Tibial artery (tissue), 4 donors: ENCODE results near the gene C2orf92.

Source experiments
- DNase-seq, 2 donors: peaks; one replicate each; pipeline ENCODE4 v3.0.0-alpha.2; 2019
- H3K27ac ChIP-seq, 2 donors: fragments of 200-600 bp; sonication (generic) in 1 of 2; 1 replicate in 1 of 2; 2 replicates in 1 of 2; pipeline ENCODE4 v1.5.1; 2018 to 2019; ENCODE audit warnings: mild to moderate bottlenecking in 1 of 2
- H3K27me3 ChIP-seq, 2 donors: fragments of 200-600 bp; sonication (generic) in 1 of 2; one replicate each; pipeline versions ENCODE4 v1.5.1 to v1.6.0; 2016 to 2019
- H3K36me3 ChIP-seq, 3 donors: fragments of 200-600 bp; sonication (generic) in 2 of 3; one replicate each; pipeline ENCODE4 v1.5.1; 2016 to 2019; ENCODE audit warnings: mild to moderate bottlenecking in 2 of 3
- H3K4me1 ChIP-seq, 4 donors: fragments of 200-600 bp; sonication (generic) in 2 of 4; 1 replicate in 3 of 4; 2 replicates in 1 of 4; pipeline ENCODE4 v1.5.1; 2016 to 2019
- H3K4me3 ChIP-seq, 2 donors: fragments of 200-600 bp; sonication (generic) in 1 of 2; 1 replicate in 1 of 2; 2 replicates in 1 of 2; pipeline ENCODE4 v1.5.1; 2018 to 2019; ENCODE audit warnings: mild to moderate bottlenecking in 2 of 2
- H3K9me3 ChIP-seq, 3 donors: fragments of 200-600 bp; sonication (generic) in 1 of 3; one replicate each; pipeline ENCODE4 v1.5.1; 2016 to 2019
- CTCF ChIP-seq, 2 experiments: fragments of 200-600 bp in 1 of 2; fragments of 450-650 bp in 1 of 2; IDR thresholded peaks; one replicate each; pipeline ENCODE4 v1.5.1; 2017 to 2019; ENCODE audit warnings: antibody characterized with exemption in 2 of 2, mild to moderate bottlenecking in 1 of 2, moderate library complexity in 1 of 2
- intact Hi-C: fragments of 100-400 bp; cut with DNase I; formaldehyde crosslinking; loops from one replicate; pipeline ENCODE4 v1.15.0; 2023; ENCODE audit warnings: low total_unique reads

Gene C2orf92

GRCh38 chr2:97645695-97646629 is 23.6 kb upstream of the C2orf92 start, which contains the start of gene COX5B:
Gene COX5B, plus strand, starts transcription at chr2:97646062. Its CDS starts 25 bp downstream, at chr2:97646087.
- TF ChIP-seq CTCF (IDR thresholded peaks at IDR 0.05): peak in 1 of 2 experiments; percentile 19
- no peaks in the 10 kb centered on the region for H3K27me3 ChIP-seq
- intact Hi-C loops: loop anchor here (2.0 kb wide), 1 partner anchor 17 kb away; no protein-coding TSS in a partner anchor

GRCh38 chr2:97646977-97647376 is 22.5 kb upstream of the C2orf92 start:
- H3K36me3 ChIP-seq: peaks cover 24 to 39% (median 28%) of the 10 kb centered on the region in 3 donors
- H3K9me3 ChIP-seq: no peaks in the 10 kb centered on the region
- peak overlapping the region in 1 of 2 donors; percentile 94 for H3K27ac ChIP-seq
- no peaks in the 10 kb centered on the region for H3K27me3 ChIP-seq
- no peak for TF ChIP-seq CTCF (IDR thresholded peaks at IDR 0.05)
- intact Hi-C loops: loop anchor here (2.0 kb wide), 1 partner anchor 16 kb away; no protein-coding TSS in a partner anchor
- H3K4me1 ChIP-seq: peaks cover 0 to 17% (median 14%) of the 10 kb centered on the region in 4 donors
- peak overlapping the region; percentile 98 to 99 for H3K4me3 ChIP-seq
- no peak for DNase-seq

More at GRCh38 chr2:97645695-97646629, 23.6 kb upstream of the C2orf92 start, which contains the start of gene COX5B:
- peaks cover 0 to 17% (median 14%) of the 10 kb centered on the region in 4 donors for H3K4me1 ChIP-seq
- DNase-seq: peak; percentile 99
- peaks cover 24 to 39% (median 28%) of the 10 kb centered on the region in 3 donors for H3K36me3 ChIP-seq
- H3K27ac ChIP-seq: peak within 1 kb of the TSS; percentile 88 to 94
- peak within 1 kb of the TSS; percentile 98 to 99 for H3K4me3 ChIP-seq
- H3K9me3 ChIP-seq: no peaks in the 10 kb centered on the region

GRCh38 chr2:97651114-97651513 is 18.4 kb upstream of the C2orf92 start:
- Histone ChIP-seq H3K27ac (no peak overlapping the region), H3K4me1 (peaks cover 0 to 11% (median 9%) of the 10 kb centered on the region in 4 donors), H3K36me3 (peaks cover 33 to 67% (median 50%) of the 10 kb centered on the region in 3 donors), H3K4me3 (no peak overlapping the region), H3K9me3 (peaks cover 0 to 6% (median 0%) of the 10 kb centered on the region in 3 donors), H3K27me3 (no peaks in the 10 kb centered on the region)
- TF ChIP-seq CTCF (IDR thresholded peaks at IDR 0.05): no peak
- intact Hi-C loops: no loop called here
- peak in 1 of 2 donors; percentile 17 for DNase-seq

GRCh38 chr2:97653473-97653872 is 16.0 kb upstream of the C2orf92 start:
- no peak for DNase-seq
- Histone ChIP-seq H3K9me3 (peaks cover 0 to 6% (median 0%) of the 10 kb centered on the region in 3 donors), H3K27me3 (no peaks in the 10 kb centered on the region), H3K27ac (no peak overlapping the region), H3K4me1 (no peaks in the 10 kb centered on the region), H3K4me3 (no peak overlapping the region), H3K36me3 (peaks cover 42 to 74% (median 59%) of the 10 kb centered on the region in 3 donors)
- intact Hi-C loops: no loop called here
- no peak for TF ChIP-seq CTCF (IDR thresholded peaks at IDR 0.05)

GRCh38 chr2:97653874-97654273 is 15.6 kb upstream of the C2orf92 start:
- Histone ChIP-seq H3K27me3 (no peaks in the 10 kb centered on the region), H3K36me3 (peaks cover 42 to 74% (median 59%) of the 10 kb centered on the region in 3 donors), H3K4me3 (no peak overlapping the region), H3K4me1 (no peaks in the 10 kb centered on the region), H3K9me3 (peaks cover 0 to 6% (median 0%) of the 10 kb centered on the region in 3 donors), H3K27ac (no peak overlapping the region)
- intact Hi-C loops: no loop called here
- no peak for TF ChIP-seq CTCF (IDR thresholded peaks at IDR 0.05)
- DNase-seq: no peak
